GM23248 (cell line): Measurements from ENCODE around the gene FBXO7. TPM values are rescaled to one million over a fixed set of nuclear protein-coding genes. Genes with fewer than 3 reads are reported as not detected.

ENCODE experiments used
- DNase-seq: peaks from one replicate; pipeline ENCODE4 v3.0.0-alpha.2; 2015
- H2AFZ ChIP-seq: fragments of 200-600 bp; sonication (generic); 2 replicates; pipeline ENCODE4 v1.6.1; 2016; ENCODE audit warnings: antibody characterized with exemption
- H3F3A ChIP-seq: fragments of 200-600 bp; sonication (generic); 2 replicates; pipeline ENCODE4 v1.6.1; 2016; ENCODE audit warnings: mild to moderate bottlenecking, antibody characterized with exemption, mixed run types; ENCODE audit not compliant: insufficient read depth
- H3K27ac ChIP-seq: fragments of 200-600 bp; sonication (generic); 2 replicates; pipeline ENCODE4 v1.5.1; 2016; ENCODE audit warnings: mild to moderate bottlenecking
- H3K27me3 ChIP-seq: fragments of 200-600 bp; sonication (generic); replicated peaks from 2 replicates; pipeline ENCODE4 v1.6.1; 2016; ENCODE audit warnings: mild to moderate bottlenecking; ENCODE audit not compliant: insufficient read depth
- H3K36me3 ChIP-seq: fragments of 200-600 bp; sonication (generic); 2 replicates; pipeline ENCODE4 v1.6.1; 2016; ENCODE audit warnings: low read depth, mild to moderate bottlenecking
- H3K4me1 ChIP-seq: fragments of 200-600 bp; sonication (generic); 2 replicates; pipeline ENCODE4 v1.6.1; 2016; ENCODE audit warnings: mild to moderate bottlenecking; ENCODE audit not compliant: insufficient read depth
- H3K4me2 ChIP-seq: fragments of 200-600 bp; sonication (generic); one replicate; pipeline ENCODE4 v1.6.1; 2016; ENCODE audit warnings: mild to moderate bottlenecking; ENCODE audit not compliant: unreplicated experiment
- H3K4me3 ChIP-seq: fragments of 200-600 bp; sonication (generic); 2 replicates; pipeline ENCODE4 v1.5.1; 2016; ENCODE audit warnings: mild to moderate bottlenecking
- H3K79me2 ChIP-seq: fragments of 200-600 bp; sonication (generic); 2 replicates; pipeline ENCODE4 v1.6.1; 2016; ENCODE audit warnings: mild to moderate bottlenecking; ENCODE audit not compliant: insufficient read depth
- H3K9ac ChIP-seq: fragments of 200-600 bp; sonication (generic); 2 replicates; pipeline ENCODE4 v1.6.1; 2016; ENCODE audit warnings: mild to moderate bottlenecking
- H3K9me2 ChIP-seq: fragments of 200-600 bp; sonication (generic); 2 replicates; pipeline ENCODE4 v1.6.1; 2016; ENCODE audit warnings: mixed run types, mild to moderate bottlenecking, moderate library complexity; ENCODE audit not compliant: insufficient read depth
- H3K9me3 ChIP-seq: fragments of 200-600 bp; sonication (generic); one replicate; pipeline ENCODE4 v1.6.1; 2017; ENCODE audit warnings: low read depth
- H4K20me1 ChIP-seq: fragments of 200-600 bp; sonication (generic); 2 replicates; pipeline ENCODE4 v1.6.0; 2016; ENCODE audit not compliant: insufficient read depth
- EZH2 ChIP-seq: fragments of 200-600 bp; sonication (generic); IDR thresholded peaks from 2 replicates; pipeline ENCODE4 v1.6.1; 2018; ENCODE audit warnings: antibody characterized with exemption, mild to moderate bottlenecking; ENCODE audit not compliant: insufficient read depth, poor library complexity, severe bottlenecking
- EZH2phosphoT487 ChIP-seq: fragments of 200-600 bp; sonication (generic); IDR thresholded peaks from 2 replicates; pipeline ENCODE4 v1.6.1; 2018; ENCODE audit warnings: antibody characterized with exemption, moderate library complexity, mild to moderate bottlenecking, low read depth; ENCODE audit not compliant: insufficient read depth
- WGBS, 2 experiments: methylation state at CpG; one replicate each; pipeline ENCODE4 v1.1.6; 2015 to 2017; ENCODE audit warnings: low lambda C conversion rate in 2 of 2, low coverage in 1 of 2; ENCODE audit errors: missing lambda C conversion rate in 2 of 2; 5-methylcytosine and 5-hydroxymethylcytosine counted together
- in situ Hi-C: fragments of 300-500 bp; cut with MboI; formaldehyde crosslinking; loops from 2 replicates; pipeline ENCODE4 v1.15.0; 2020
- polyA plus RNA-seq: library from polyadenylated mRNA; unstranded; fragments of >200 nt; fragmentation: Nextera tagmentation; extraction: Ambion mirVana; gene quantifications from 2 replicates; pipeline ENCODE4 v1.2.1, GENCODE V29; 2016
- total RNA-seq: library from RNA; depleted of rRNA; stranded (reverse); fragments of >200 nt; shearing (Covaris generic); gene quantifications from 2 replicates; pipeline ENCODE4 v1.2.3, GENCODE V29; 2014

Gene FBXO7
- total and polyA plus RNA-seq, 2 experiments from 2014 or later: 89.2 to 94.2 TPM

- Histone ChIP-seq H3K27me3 (no peaks in the 10 kb centered on the region), H3K4me2 (no peak overlapping the region), H3K4me1 (no peaks in the 10 kb centered on the region), H3K27ac (no peak overlapping the region), H4K20me1 (no peaks in the 10 kb centered on the region), H3K4me3 (no peak overlapping the region), H2AFZ (no peak overlapping the region), H3F3A (peaks cover 16% of the 10 kb centered on the region; the same call in 1 of the 2 replicates), H3K9me3 (no peaks in the 10 kb centered on the region), H3K79me2 (no peaks in the 10 kb centered on the region), H3K36me3 (peaks cover 50% of the 10 kb centered on the region), H3K9me2 (no peaks in the 10 kb centered on the region), H3K9ac (no peak overlapping the region)
- DNase-seq: no peak
- WGBS, 2 experiments: 53 to 59% methylated on average over 3 of the region's 3 CpGs
- TF ChIP-seq EZH2phosphoT487 (no peak), EZH2 (no peak)
- in situ Hi-C loops: no loop called here
Measured at GRCh38 chr22:32499666-32500065, 25.1 kb downstream of the FBXO7 start.

- H2AFZ ChIP-seq: no peak overlapping the region
- H3K36me3 ChIP-seq: peaks cover 28% of the 10 kb centered on the region
- no peak overlapping the region for H3K9ac ChIP-seq
- H3F3A ChIP-seq: peaks cover 16% of the 10 kb centered on the region; the same call in 1 of the 2 replicates
- no peaks in the 10 kb centered on the region for H3K79me2 ChIP-seq
- TF ChIP-seq EZH2 (no peak), EZH2phosphoT487 (no peak)
- no peaks in the 10 kb centered on the region for H3K9me3 ChIP-seq
- H3K4me2 ChIP-seq: no peak overlapping the region
- DNase-seq: peak; percentile 25
- 37 to 39% methylated on average over 9 of the region's 9 CpGs for WGBS, 2 experiments
- no peak overlapping the region for H3K4me3 ChIP-seq
- H3K4me1 ChIP-seq: no peaks in the 10 kb centered on the region
- no peaks in the 10 kb centered on the region for H3K9me2 ChIP-seq
- in situ Hi-C loops: no loop called here
- H3K27me3 ChIP-seq: no peaks in the 10 kb centered on the region
- no peaks in the 10 kb centered on the region for H4K20me1 ChIP-seq
- no peak overlapping the region for H3K27ac ChIP-seq
Measured at GRCh38 chr22:32501836-32502752, 27.5 kb downstream of the FBXO7 start.

DNA sequence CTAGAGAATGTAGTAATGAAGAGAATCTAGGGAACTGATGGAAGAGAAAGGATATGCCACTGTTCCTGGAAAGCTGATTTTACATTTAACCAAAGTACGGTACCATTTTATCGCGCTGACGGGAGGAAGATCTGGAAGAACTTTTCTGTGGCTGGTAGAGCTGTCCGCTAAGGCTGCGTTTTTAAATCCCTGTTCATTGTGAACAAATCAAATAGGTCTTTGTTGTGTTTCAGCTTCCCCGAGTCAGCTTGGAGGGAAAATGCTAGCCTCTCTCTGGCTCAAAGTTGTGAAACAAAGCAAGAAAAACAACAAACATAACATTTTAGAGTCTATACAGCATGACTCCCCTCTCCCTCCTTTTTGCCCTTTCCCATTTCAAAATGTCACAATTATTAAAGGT, 34.4 kb downstream of the FBXO7 start:
- no peak overlapping the region for H2AFZ ChIP-seq
- no peak overlapping the region for H3K27ac ChIP-seq
- H3K4me1 ChIP-seq: no peaks in the 10 kb centered on the region
- H3K9me3 ChIP-seq: no peaks in the 10 kb centered on the region
- in situ Hi-C loops: no loop called here
- no peak for TF ChIP-seq EZH2phosphoT487
- no peak for TF ChIP-seq EZH2
- no peaks in the 10 kb centered on the region for H4K20me1 ChIP-seq
- H3F3A ChIP-seq: no peaks in the 10 kb centered on the region
- no peak for DNase-seq
- no peaks in the 10 kb centered on the region for H3K27me3 ChIP-seq
- no peaks in the 10 kb centered on the region for H3K36me3 ChIP-seq
- H3K4me2 ChIP-seq: no peak overlapping the region
- no peaks in the 10 kb centered on the region for H3K9me2 ChIP-seq
- no peak overlapping the region for H3K9ac ChIP-seq
- no peak overlapping the region for H3K4me3 ChIP-seq
- H3K79me2 ChIP-seq: no peaks in the 10 kb centered on the region
- WGBS, 2 experiments: 85 to 89% methylated on average over 7 of the region's 7 CpGs

GRCh38 chr22:32511274-32511673, 36.7 kb downstream of the FBXO7 start:
- Histone ChIP-seq H3K79me2 (no peaks in the 10 kb centered on the region), H3K9me3 (no peaks in the 10 kb centered on the region), H3K9ac (no peak overlapping the region), H3K36me3 (no peaks in the 10 kb centered on the region), H3K27ac (no peak overlapping the region), H3K4me2 (no peak overlapping the region), H3K4me3 (no peak overlapping the region), H3K27me3 (no peaks in the 10 kb centered on the region), H4K20me1 (no peaks in the 10 kb centered on the region), H3K9me2 (no peaks in the 10 kb centered on the region), H3K4me1 (no peaks in the 10 kb centered on the region), H3F3A (no peaks in the 10 kb centered on the region), H2AFZ (no peak overlapping the region)
- no peak for DNase-seq
- in situ Hi-C loops: no loop called here
- WGBS, 2 experiments: 45 to 61% methylated on average over 3 of the region's 3 CpGs
- no peak for TF ChIP-seq EZH2
- no peak for TF ChIP-seq EZH2phosphoT487
